T follicular helper cell (primary cell): ENCODE measurements around the gene SUSD3.
A peak's percentile ranks its signal among the peaks of the same experiment; 100 is the strongest.

Experiments used
- DNase-seq: peaks from one replicate; pipeline ENCODE4 v3.0.0-alpha.2; 2020; ENCODE audit warnings: low read depth

SUSD3 gene

DNA sequence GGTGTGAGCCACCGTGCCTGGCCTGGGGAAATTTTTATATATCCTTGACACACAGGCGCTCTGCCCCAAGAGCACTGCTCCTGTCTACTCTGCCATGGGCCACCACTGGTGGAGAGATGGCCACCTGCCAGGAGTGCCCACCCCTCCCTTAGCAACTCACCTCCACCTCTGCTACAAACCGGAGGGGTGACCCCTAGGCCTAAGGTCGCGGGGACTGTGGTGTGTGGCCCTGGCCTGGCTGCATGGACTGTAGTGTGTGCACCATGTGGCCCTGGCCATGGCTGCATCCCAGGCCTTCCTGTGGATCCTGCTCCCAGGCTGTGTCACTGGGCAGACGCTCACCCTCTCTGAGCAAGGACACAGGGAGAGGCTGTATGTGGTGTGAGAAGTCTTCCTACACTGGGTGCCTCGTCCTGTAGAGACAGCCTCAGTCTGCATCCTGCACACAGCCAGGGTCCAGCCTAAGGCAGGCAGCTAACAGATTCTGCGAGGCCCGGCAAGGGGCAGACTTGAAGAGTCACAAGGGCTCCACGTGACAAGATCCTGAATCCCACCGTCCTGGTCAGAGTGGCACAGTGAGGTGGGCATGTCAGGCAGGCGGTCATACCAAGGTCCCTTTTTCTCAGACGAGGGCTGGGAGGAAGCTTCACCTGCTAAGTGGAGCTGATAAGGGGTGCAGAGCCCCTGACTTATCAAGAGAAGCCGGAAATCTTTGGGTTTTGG, 65.2 kb downstream of the SUSD3 start:
- DNase-seq = no peak

GRCh38 chr9:93124793-93125192, 66.3 kb downstream of the SUSD3 start:
- DNase-seq = no peak

DNA sequence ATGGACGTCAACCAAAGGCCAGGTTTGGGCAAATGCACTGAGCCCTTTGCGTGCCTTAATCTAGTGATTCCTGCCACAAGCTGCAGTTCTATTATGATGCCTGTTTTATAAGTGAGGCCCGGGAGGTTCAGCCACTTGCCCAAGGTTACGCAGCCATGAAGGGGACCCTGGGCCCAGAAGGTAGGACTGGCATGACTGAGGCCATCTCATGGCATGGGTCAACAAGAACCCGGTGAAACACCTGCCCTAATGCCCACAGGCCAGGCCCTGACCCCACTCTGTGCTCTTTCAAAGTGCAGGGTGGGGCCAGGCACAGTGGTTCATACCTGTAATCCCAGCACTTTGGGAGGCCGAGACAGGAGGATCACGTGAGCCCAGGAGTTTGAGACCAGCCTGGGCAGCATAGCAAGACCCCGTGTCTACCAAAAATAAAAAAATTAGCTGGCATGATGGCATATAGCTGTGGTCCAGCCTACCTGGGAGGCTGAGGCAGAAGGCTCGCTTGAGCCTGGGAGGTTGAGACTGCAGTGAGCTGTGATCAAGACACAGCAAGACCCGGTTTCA, 66.9 kb downstream of the SUSD3 start:
- DNase-seq = no peak

DNA sequence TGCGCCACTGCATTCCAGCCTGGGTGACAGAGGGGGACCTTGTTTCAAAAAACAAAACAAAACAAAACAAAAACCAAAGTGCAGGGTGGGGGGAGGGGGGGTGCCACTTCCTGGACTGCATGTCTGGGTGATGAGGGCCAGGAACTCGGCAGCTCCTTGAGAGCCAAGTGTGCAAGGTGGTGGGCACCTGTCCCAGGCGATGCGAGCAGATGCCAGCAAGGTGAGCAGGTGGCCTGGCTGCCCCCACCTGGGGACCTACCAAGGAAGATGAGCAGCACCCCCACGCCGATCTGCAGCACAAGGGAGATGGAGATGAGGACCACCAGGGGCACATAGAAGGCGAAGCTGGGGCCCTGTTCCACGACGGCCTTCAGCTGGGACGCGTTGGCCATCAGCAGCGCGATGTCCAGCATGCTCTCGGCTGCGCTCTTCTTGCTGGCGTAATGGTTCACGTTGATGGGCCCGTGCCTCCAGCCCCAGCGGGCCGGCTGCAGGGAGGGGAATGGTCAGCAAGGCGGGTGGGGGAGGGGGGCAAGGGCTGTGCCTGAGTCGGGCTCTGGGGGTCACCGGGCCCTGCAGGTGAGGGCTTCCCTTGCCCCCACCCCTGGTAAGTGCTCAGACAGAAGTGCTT, 67.8 kb downstream of the SUSD3 start:
- no peak for DNase-seq

GRCh38 chr9:93126825-93127368, 68.4 kb downstream of the SUSD3 start:
- no peak for DNase-seq

DNA sequence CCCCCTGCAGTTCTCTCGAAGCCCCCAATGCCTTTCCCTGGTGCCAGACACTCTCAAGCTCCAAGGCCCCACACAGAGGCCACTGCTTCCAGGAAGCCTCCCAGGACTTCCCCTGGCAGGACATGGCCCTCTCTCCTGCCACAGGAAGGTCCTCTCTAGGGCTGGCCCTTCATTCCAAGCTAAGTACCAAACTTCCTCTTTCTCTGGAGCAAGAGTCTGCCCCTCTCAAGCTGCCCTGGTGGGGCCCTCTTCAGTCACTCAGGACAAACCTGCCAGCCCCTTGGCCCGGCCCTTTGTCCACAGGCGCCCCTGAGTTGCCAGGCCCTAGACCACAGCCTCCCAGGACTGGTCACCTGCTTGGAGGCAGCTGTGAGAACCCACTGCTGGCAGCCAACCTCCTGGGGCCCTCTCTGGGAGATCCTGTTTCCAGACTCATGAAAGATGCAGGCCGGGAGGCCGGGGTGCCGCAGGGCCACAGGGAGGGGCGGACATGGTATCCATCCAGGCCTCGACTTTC, 69.0 kb downstream of the SUSD3 start:
- no peak for DNase-seq

GRCh38 chr9:93128011-93128714, 69.7 kb downstream of the SUSD3 start:
- no peak for DNase-seq

GRCh38 chr9:93128715-93129224, 70.3 kb downstream of the SUSD3 start:
- no peak for DNase-seq

DNA sequence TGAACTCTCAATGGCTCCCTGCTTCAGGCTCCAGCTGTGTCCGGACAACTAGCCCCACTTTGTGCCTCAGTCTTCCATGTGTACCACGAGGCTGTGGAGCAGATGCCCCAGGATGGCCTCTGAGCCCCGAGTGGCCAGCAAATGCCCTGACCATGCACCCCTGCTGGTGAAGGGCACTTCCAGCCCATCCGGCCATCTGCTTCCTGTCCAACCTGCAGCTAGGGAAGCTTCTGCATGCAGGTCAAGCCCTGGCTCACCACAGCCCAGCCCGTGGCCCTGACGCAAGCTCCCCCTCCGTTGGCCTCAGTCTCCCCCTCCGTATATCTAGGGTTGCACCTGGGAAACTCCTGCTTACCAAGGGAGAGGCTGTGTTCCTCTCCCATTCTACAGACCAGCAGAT, 70.8 kb downstream of the SUSD3 start:
- DNase-seq = no peak

DNA sequence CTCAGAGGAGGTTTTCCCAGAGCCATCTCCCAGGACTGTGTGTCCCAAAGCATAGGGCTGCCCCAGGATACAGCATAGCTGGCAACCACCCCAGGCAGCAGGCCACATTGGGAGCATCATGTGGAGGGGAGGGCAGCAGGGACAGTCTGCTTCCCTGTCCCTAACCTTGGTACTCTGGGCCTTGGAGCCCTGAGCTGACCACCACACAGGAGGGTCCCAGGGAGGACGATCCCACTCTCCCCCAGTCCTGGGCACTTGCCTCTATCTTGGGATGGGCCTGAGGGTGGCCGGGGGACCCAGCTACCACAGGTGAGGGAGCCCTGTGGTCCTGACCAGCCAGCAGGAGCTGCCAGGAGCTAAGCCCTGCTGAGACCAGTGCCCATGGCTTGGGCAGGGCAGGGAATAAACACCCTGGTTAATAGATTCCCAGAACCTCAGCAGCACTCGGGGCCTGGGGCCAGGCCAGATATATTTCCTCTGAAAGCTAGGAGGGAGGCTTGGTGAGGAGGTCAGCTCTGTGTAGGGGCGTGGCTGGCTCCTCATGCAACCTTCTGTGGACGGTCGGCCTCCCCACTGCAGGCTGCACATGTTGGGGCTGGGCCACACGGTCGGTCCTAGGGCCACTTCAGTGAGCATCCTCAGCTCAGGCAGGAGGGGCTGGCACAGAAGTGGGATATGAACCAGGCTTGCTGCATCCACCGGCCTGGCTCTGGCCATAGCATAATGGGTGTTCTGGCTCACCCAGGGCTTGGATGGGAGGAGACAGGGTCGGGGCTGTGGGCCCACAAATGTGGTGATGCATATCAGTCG, 71.4 kb downstream of the SUSD3 start:
- no peak for DNase-seq

GRCh38 chr9:93130861-93131481, 72.5 kb downstream of the SUSD3 start:
- no peak for DNase-seq

DNA sequence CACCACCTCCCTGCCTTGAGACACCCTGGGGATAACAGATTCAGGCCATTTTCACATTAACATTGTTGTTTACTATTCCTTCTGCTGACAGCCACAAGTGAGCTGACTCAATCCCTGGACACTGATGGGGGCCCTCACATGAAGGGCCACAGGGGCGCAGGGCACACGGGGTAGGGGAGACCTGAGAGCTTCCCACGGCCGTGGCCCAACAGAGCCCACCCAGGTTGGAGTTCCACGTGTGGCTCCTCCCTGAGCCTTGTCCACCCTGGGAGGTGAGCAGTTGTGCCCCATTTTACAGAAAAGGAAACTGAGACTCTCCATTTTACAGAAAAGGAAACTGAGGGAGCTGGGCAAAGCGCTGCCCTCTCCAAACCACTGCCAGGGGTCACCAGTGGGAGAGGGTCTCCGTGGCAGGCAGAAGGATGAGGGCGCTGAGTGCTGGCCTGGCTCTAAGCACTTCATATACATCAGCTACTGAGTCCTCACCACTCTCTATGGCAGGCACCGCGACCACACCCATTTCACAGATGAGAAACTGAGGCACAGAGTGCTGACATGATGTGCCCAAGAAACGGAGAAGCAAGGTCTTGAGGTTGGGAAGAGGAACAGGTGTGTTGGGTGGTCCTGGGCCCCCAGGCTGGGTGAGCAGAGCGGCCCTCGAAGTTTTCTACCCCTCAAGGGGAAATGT, 73.2 kb downstream of the SUSD3 start:
- DNase-seq = no peak

GRCh38 chr9:93132287-93132927, 73.9 kb downstream of the SUSD3 start:
- DNase-seq = no peak

GRCh38 chr9:93132946-93133680, 74.6 kb downstream of the SUSD3 start:
- DNase-seq = no peak

- peak; percentile 25 for DNase-seq
Observed at GRCh38 chr9:93133681-93134014, 75.1 kb downstream of the SUSD3 start.

- DNase-seq = peak; percentile 79
Observed at GRCh38 chr9:93134015-93134739, 75.7 kb downstream of the SUSD3 start, which contains the start of gene NINJ1. Gene NINJ1, minus strand, starts transcription at chr9:93134251. Its CDS starts 34 bp downstream, at chr9:93134217.
